ENCODE results near the gene UQCRQ. TPM values are rescaled to one million over a fixed set of nuclear protein-coding genes. Genes with fewer than 3 reads are reported as not detected.
A peak's percentile ranks its signal among the peaks of the same experiment; 100 is the strongest.

UQCRQ gene
- polyA plus RNA-seq, 1 of the 3 experiments (the other 2 are of a cell fraction): 694 TPM

DNA sequence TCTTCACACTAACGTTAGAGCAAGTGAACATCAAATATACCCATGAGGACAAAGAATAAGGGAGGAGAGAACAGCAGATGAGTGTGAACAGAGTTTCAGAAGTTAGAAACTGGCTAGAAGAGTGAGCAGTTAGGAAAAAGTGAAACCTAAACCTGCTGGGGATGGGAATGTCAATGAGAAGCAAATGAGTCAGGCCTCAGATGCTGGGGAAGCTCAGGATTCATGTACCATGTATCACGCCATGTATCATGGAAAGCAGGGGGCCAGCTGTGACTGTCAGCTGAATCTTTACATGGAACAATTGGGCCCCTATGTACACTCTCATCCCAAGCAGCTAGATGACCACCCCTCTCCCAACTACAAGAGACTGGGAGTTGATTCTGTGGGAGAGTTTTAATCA, 16.4 kb upstream of the UQCRQ start (continued):
- TF ChIP-seq GATA2 (CRISPR knock-in tag; IDR thresholded peaks at IDR 0.05) (no peak), FOXJ3 (CRISPR knock-in tag; IDR thresholded peaks at IDR 0.05) (no peak)

DNA sequence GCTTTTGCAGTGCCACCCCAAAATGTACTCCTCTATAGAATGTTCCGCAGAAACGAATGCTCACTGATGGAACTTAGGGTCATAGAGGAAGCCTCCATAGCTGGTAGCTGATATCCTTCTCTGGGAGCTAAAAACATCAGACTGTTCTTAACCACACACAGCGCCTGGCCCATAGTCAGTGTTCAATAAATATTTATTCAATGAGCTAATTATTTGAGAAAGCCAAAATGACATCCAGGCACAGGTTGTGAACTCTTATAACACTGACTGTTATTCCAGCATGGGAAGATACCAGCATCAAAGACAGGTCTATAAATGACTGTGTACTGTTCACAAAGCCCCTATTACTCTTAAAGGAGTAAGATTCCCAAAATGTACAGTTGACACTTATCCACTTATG, 13.1 kb upstream of the UQCRQ start:
- Histone ChIP-seq H3K79me2 (ENCODE audit: insufficient read depth) (no peaks in the 10 kb centered on the region), H3K9me2 (no peaks in the 10 kb centered on the region), H3K9me3 (no peaks in the 10 kb centered on the region), H3K4me1 (ENCODE audit: control insufficient read depth in 1 of 2, insufficient read depth in 2 of 2, low read depth in 1 of 2, low read length in 1 of 2) (no peaks in the 10 kb centered on the region), H3K4me3 (ENCODE audit: low read depth in 2 of 2, low read length in 1 of 2) (no peak overlapping the region), H3K4me2 (no peak overlapping the region), H2AFZ (ENCODE audit: low read depth) (no peak overlapping the region), H3K36me3 (replicated peaks in 1 of 2; ENCODE audit: control insufficient read depth in 1 of 2, insufficient read depth in 2 of 2, low read length in 1 of 2) (no peaks in the 10 kb centered on the region), H4K20me1 (ENCODE audit: insufficient read depth) (no peaks in the 10 kb centered on the region), H3K9ac (no peak overlapping the region), H3K27me3 (ENCODE audit: insufficient read depth) (no peaks in the 10 kb centered on the region), H3K27ac (ENCODE audit: low read depth in 2 of 2, low read length in 1 of 2) (no peak overlapping the region), H3F3A (replicated peaks; ENCODE audit: insufficient read depth) (peaks cover 5% of the 10 kb centered on the region)
- CTCF ChIA-PET: interaction anchor here (0.8 to 0.9 kb wide), 2 partner anchors 8 to 116 kb away, joined by 3 to 4 read pairs; no protein-coding TSS in a partner anchor
- DNase-seq: no peak
- POLR2A ChIA-PET: no interaction called here
- TF ChIP-seq MEF2A (IDR thresholded peaks at IDR 0.05; ENCODE audit: borderline replicate concordance, low read depth) (no peak), SMC3 (IDR thresholded peaks at IDR 0.05; ENCODE audit: low read depth, low read length) (no peak), YY1 (IDR thresholded peaks at IDR 0.05; ENCODE audit: low read depth) (no peak), ZBTB33 (IDR thresholded peaks at IDR 0.05; ENCODE audit: borderline replicate concordance, low read depth) (no peak), SIN3A (IDR thresholded peaks at IDR 0.05; ENCODE audit: borderline replicate concordance, low read depth, low read length) (no peak), RXRA (IDR thresholded peaks at IDR 0.05; ENCODE audit: borderline replicate concordance, low read depth) (no peak), POLR2AphosphoS5 (IDR thresholded peaks at IDR 0.05; ENCODE audit: low read depth, low read length) (no peak)
- TF ChIP-seq, protein P1, sequence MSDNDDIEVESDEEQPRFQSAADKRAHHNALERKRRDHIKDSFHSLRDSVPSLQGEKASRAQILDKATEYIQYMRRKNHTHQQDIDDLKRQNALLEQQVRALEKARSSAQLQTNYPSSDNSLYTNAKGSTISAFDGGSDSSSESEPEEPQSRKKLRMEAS (IDR thresholded peaks at IDR 0.05; ENCODE audit: low read depth): no peak
- 88% methylated on average over 3 of the region's 3 CpGs for WGBS (ENCODE audit: low lambda C conversion rate)

DNA sequence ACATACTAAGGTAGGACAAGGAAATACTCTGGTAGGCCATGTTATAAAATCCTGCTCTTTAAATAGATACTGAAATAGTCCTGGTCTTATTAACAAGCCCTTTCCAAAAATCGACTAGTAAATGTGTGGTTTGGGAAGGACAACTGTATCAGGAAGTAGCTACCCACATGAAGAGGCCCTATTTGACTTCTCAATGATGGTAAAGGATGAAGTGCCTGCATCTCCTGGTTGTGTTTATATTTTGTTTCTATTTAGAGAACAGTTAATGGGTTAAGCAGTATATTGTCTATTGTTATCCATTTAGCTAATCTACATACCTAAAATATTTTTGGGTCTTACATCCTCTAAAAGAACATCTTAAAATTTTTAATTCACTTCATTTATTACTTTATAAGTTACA, 12.7 kb upstream of the UQCRQ start:
- Histone ChIP-seq H2AFZ (ENCODE audit: low read depth) (peak overlapping the region; percentile 61; the same call in 1 of the 2 replicates), H3K36me3 (replicated peaks in 1 of 2; ENCODE audit: control insufficient read depth in 1 of 2, insufficient read depth in 2 of 2, low read length in 1 of 2) (no peaks in the 10 kb centered on the region), H3K27me3 (ENCODE audit: insufficient read depth) (no peaks in the 10 kb centered on the region), H3K4me2 (no peak overlapping the region), H3F3A (replicated peaks; ENCODE audit: insufficient read depth) (peaks cover 5% of the 10 kb centered on the region), H3K9me2 (no peaks in the 10 kb centered on the region), H3K9ac (no peak overlapping the region), H3K4me1 (ENCODE audit: control insufficient read depth in 1 of 2, insufficient read depth in 2 of 2, low read depth in 1 of 2, low read length in 1 of 2) (no peaks in the 10 kb centered on the region), H3K27ac (ENCODE audit: low read depth in 2 of 2, low read length in 1 of 2) (peak overlapping the region in 1 of 2 experiments; percentile 25; a peak in 1 of 4 replicates), H3K4me3 (ENCODE audit: low read depth in 2 of 2, low read length in 1 of 2) (no peak overlapping the region), H3K9me3 (no peaks in the 10 kb centered on the region), H4K20me1 (ENCODE audit: insufficient read depth) (no peaks in the 10 kb centered on the region), H3K79me2 (ENCODE audit: insufficient read depth) (no peaks in the 10 kb centered on the region)
- TF ChIP-seq, protein P1 (IDR thresholded peaks at IDR 0.05; ENCODE audit: low read depth): no peak
- TF ChIP-seq, protein P2, sequence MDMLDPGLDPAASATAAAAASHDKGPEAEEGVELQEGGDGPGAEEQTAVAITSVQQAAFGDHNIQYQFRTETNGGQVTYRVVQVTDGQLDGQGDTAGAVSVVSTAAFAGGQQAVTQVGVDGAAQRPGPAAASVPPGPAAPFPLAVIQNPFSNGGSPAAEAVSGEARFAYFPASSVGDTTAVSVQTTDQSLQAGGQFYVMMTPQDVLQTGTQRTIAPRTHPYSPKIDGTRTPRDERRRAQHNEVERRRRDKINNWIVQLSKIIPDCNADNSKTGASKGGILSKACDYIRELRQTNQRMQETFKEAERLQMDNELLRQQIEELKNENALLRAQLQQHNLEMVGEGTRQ (IDR thresholded peaks at IDR 0.05; ENCODE audit: borderline replicate concordance, low read depth, low read length): no peak
- no peak for TF ChIP-seq TEAD4 (IDR thresholded peaks at IDR 0.05; ENCODE audit: borderline replicate concordance, insufficient read depth)
- no peak for TF ChIP-seq PBX3 (IDR thresholded peaks at IDR 0.05)
- TF ChIP-seq JUND (IDR thresholded peaks at IDR 0.05): no peak
- no peak for TF ChIP-seq RCOR1 (IDR thresholded peaks at IDR 0.05; ENCODE audit: low read length)
- no peak for TF ChIP-seq MEF2A (IDR thresholded peaks at IDR 0.05; ENCODE audit: borderline replicate concordance, low read depth)
- no peak for TF ChIP-seq TAF1 (IDR thresholded peaks at IDR 0.05; ENCODE audit: borderline replicate concordance, low read depth, low read length)
- TF ChIP-seq CHD2 (IDR thresholded peaks at IDR 0.05; ENCODE audit: low read length, partially characterized antibody): no peak
- no peak for TF ChIP-seq RAD21 (IDR thresholded peaks at IDR 0.05; ENCODE audit: low read length)
- no peak for TF ChIP-seq NRF1 (IDR thresholded peaks at IDR 0.05; ENCODE audit: low read depth, low read length)
- DNase-seq: no peak
- POLR2A ChIA-PET: interaction anchor here (1.6 kb wide), 1 partner anchor 12 kb away, joined by 7 read pairs; the partner anchor contains the start of genes GDF9 and UQCRQ
- CTCF ChIA-PET: interaction anchor here (0.9 to 1.4 kb wide), 2 partner anchors 8 to 24 kb away, joined by 4 to 6 read pairs; partner anchors contain the start of gene SHROOM1
- WGBS (ENCODE audit: low lambda C conversion rate): 75% methylated on average over 1 of the region's 1 CpG

Data from SK-N-SH (cell line).